KMS-11 (cell line): ENCODE measurements around the gene PCARE.

Experiments used
- H2AFZ ChIP-seq: fragments of 200-600 bp; sonication (generic); 2 replicates; pipeline ENCODE4 v1.6.1; 2016; ENCODE audit warnings: antibody characterized with exemption, mixed run types, low read depth
- H3K27ac ChIP-seq: fragments of 200-600 bp; sonication (generic); 2 replicates; pipeline ENCODE4 v1.6.1; 2016; ENCODE audit warnings: mild to moderate bottlenecking, mixed run types
- H3K27me3 ChIP-seq: fragments of 200-600 bp; sonication (generic); 2 replicates; pipeline ENCODE4 v1.6.1; 2017; ENCODE audit warnings: mild to moderate bottlenecking, low read depth, mixed run types, moderate library complexity; ENCODE audit not compliant: insufficient read depth
- H3K36me3 ChIP-seq: fragments of 200-600 bp; sonication (generic); 2 replicates; pipeline ENCODE4 v1.6.1; 2017; ENCODE audit warnings: mild to moderate bottlenecking, mixed run types; ENCODE audit not compliant: insufficient read depth
- H3K4me1 ChIP-seq: fragments of 200-600 bp; sonication (generic); 2 replicates; pipeline ENCODE4 v1.6.1; 2016; ENCODE audit warnings: mild to moderate bottlenecking, low read depth, mixed run types; ENCODE audit not compliant: poor library complexity, severe bottlenecking
- H3K4me2 ChIP-seq: fragments of 200-600 bp; sonication (generic); 2 replicates; pipeline ENCODE4 v1.7.0; 2016; ENCODE audit warnings: mild to moderate bottlenecking, mixed run types
- H3K4me3 ChIP-seq: fragments of 200-600 bp; sonication (generic); IDR thresholded peaks from 2 replicates; pipeline ENCODE4 v1.6.1; 2017; ENCODE audit warnings: low read depth, low read length, mixed read lengths; ENCODE audit not compliant: insufficient read depth
- H3K79me2 ChIP-seq: fragments of 200-600 bp; sonication (generic); 2 replicates; pipeline ENCODE4 v1.6.1; 2016; ENCODE audit warnings: low read depth, mixed run types; ENCODE audit not compliant: insufficient read depth
- H3K9ac ChIP-seq: fragments of 200-600 bp; sonication (generic); 2 replicates; pipeline ENCODE4 v1.6.1; 2016; ENCODE audit warnings: mild to moderate bottlenecking, mixed run types
- H4K20me1 ChIP-seq: fragments of 200-600 bp; sonication (generic); 2 replicates; pipeline ENCODE4 v1.6.1; 2016; ENCODE audit warnings: mild to moderate bottlenecking, mixed run types; ENCODE audit not compliant: insufficient read depth
- TF ChIP-seq, protein P1 (sequence below): fragments of 200-600 bp; sonication (generic); conservative IDR thresholded peaks from 2 replicates; pipeline ENCODE4 v1.6.1; 2017; ENCODE audit warnings: low read depth, mild to moderate bottlenecking, antibody characterized with exemption, low read length, moderate library complexity, mixed read lengths

The PCARE gene

DNA sequence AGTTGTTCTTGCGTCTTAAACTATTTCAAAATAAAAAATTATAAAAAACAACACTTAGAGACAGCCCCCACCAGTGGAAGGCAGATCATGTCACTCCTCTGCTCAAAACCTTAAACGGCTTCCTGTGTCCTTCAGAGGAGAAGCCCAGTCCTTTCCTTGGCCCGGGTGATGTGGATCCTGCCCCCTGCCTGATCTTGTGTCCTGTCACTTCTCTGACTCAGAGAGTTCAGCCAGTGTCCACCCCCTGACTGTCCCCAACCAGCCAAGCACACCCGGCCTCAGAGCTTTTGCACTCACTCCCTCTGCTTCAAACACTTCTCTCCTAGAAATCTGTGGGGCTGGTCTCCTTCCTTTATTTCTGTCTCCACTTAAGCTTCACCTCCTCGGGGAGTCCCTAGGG is 57.8 kb downstream of the PCARE start:
- Histone ChIP-seq H3K4me1 (peaks cover 6% of the 10 kb centered on the region), H3K4me3 (no peak overlapping the region), H3K79me2 (no peaks in the 10 kb centered on the region), H3K27ac (no peak overlapping the region), H3K36me3 (no peaks in the 10 kb centered on the region), H3K4me2 (no peak overlapping the region), H3K9ac (no peak overlapping the region), H3K27me3 (no peaks in the 10 kb centered on the region), H2AFZ (no peak overlapping the region), H4K20me1 (no peaks in the 10 kb centered on the region)
- TF ChIP-seq, protein P1, sequence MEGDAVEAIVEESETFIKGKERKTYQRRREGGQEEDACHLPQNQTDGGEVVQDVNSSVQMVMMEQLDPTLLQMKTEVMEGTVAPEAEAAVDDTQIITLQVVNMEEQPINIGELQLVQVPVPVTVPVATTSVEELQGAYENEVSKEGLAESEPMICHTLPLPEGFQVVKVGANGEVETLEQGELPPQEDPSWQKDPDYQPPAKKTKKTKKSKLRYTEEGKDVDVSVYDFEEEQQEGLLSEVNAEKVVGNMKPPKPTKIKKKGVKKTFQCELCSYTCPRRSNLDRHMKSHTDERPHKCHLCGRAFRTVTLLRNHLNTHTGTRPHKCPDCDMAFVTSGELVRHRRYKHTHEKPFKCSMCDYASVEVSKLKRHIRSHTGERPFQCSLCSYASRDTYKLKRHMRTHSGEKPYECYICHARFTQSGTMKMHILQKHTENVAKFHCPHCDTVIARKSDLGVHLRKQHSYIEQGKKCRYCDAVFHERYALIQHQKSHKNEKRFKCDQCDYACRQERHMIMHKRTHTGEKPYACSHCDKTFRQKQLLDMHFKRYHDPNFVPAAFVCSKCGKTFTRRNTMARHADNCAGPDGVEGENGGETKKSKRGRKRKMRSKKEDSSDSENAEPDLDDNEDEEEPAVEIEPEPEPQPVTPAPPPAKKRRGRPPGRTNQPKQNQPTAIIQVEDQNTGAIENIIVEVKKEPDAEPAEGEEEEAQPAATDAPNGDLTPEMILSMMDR = no peak

DNA sequence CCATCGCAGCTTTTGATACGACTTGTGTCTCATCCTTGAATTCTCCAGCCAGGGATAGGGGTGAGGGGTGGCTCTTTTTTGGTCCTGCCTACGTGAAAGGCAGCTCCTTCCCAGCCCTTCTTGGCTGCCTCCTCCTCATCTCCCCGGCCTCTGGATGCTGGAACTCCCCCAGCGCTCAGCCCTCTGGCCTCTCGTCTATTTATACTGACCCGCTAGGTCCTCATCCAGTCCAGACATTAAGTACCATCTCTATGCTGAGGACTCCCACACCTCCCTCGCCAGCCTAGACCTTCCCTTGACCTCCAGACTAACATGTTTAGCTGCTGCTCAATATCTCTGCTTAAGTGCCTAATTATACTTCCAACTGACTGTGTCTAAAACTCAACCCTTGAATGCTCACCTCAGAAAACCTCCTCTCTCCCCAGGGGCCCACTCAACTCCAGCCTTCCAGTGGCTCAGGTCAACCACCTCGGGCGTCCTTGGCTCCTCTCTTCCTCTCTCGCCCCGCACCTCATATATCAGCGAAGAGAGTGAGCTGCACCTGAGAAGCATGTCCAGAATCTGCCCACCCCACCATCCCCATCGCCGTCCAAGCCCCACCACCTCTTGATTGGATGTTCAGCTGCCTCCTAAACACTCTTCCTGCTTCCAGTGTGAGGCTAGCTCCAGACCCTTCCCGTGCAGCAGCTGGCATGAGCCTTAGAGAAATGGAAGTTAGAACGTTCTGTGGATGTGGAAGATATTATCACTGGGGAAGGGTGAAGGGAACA is 58.4 kb downstream of the PCARE start:
- no peaks in the 10 kb centered on the region for H3K27me3 ChIP-seq
- no peak overlapping the region for H3K9ac ChIP-seq
- no peak overlapping the region for H3K27ac ChIP-seq
- no peak overlapping the region for H3K4me2 ChIP-seq
- no peaks in the 10 kb centered on the region for H3K36me3 ChIP-seq
- H3K4me3 ChIP-seq = no peak overlapping the region
- H4K20me1 ChIP-seq = no peaks in the 10 kb centered on the region
- H3K4me1 ChIP-seq = peaks cover 12% of the 10 kb centered on the region
- no peaks in the 10 kb centered on the region for H3K79me2 ChIP-seq
- TF ChIP-seq, protein P1 = no peak
- H2AFZ ChIP-seq = no peak overlapping the region

DNA sequence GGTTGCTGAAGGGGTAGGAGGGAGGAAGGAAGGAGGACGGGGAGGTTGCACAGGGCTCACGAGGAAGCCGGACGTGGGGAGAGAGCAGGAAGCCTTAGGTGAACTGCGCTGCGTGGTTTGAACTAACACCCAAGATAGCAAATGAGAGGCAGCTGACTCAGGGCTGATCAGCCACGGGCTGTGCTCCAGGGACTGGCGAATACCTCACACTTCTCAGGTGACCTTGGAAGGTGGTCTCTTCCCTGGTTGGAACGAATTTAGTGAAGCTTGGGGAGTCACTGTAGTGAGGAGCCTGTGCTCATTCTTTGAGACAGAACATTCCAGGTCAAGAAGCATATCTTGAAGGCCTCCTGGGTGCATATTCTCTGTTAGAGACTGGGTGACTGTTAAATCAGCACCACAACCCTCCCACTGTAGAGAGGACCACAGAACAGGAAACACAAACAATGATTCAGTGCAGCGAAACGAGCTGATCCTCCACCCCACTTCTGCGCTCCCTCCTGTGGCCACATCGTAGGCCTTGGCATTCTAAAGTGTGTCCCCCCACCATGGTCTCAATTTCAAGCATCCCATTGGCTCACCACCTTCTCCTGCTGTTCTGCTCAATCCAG is 59.4 kb downstream of the PCARE start:
- H3K4me2 ChIP-seq = no peak overlapping the region
- H3K4me1 ChIP-seq = peaks cover 20% of the 10 kb centered on the region
- H2AFZ ChIP-seq = no peak overlapping the region
- no peaks in the 10 kb centered on the region for H3K79me2 ChIP-seq
- H3K36me3 ChIP-seq = no peaks in the 10 kb centered on the region
- no peak overlapping the region for H3K27ac ChIP-seq
- no peaks in the 10 kb centered on the region for H3K27me3 ChIP-seq
- no peaks in the 10 kb centered on the region for H4K20me1 ChIP-seq
- H3K4me3 ChIP-seq = no peak overlapping the region
- TF ChIP-seq, protein P1 = no peak
- H3K9ac ChIP-seq = no peak overlapping the region

DNA sequence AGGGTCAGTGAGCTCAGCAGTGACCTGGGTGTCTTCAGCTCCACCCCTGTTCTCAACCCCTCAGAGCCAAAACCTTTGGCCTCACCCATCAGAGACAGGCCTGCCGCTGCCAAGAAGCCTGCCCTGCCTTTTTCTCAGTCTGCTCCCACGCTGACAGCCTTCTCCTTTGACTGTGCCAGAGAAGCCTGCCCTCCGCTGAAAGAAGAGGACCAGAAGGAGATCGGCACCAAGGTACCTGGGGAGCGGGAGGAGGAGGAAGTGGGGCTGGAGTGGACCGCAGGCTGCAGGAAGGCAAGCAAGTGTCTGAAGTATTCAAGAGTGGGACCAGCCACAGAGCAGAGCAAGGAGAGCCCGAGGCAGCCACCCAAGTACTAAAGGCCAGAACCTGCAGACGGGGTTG is 60.0 kb downstream of the PCARE start:
- no peaks in the 10 kb centered on the region for H3K27me3 ChIP-seq
- H3K4me2 ChIP-seq = no peak overlapping the region
- no peaks in the 10 kb centered on the region for H3K36me3 ChIP-seq
- H2AFZ ChIP-seq = no peak overlapping the region
- H3K27ac ChIP-seq = no peak overlapping the region
- peaks cover 20% of the 10 kb centered on the region for H3K4me1 ChIP-seq
- H3K9ac ChIP-seq = no peak overlapping the region
- no peaks in the 10 kb centered on the region for H4K20me1 ChIP-seq
- TF ChIP-seq, protein P1 = no peak
- H3K79me2 ChIP-seq = no peaks in the 10 kb centered on the region
- no peak overlapping the region for H3K4me3 ChIP-seq
